Pons (tissue), 1 donor: ENCODE measurements around the gene DNAJC15.

Source experiments
- DNase-seq: peaks from one replicate; pipeline ENCODE4 v3.0.0-alpha.2; 2016; ENCODE audit warnings: low spot score

Gene DNAJC15

GRCh38 chr13:43085545-43085944 lies 62.2 kb downstream of the DNAJC15 start:
- peak; percentile 56 for DNase-seq

GRCh38 chr13:43086181-43086580 lies 62.8 kb downstream of the DNAJC15 start:
- DNase-seq, result no peak

- DNase-seq, result peak; percentile 35
These were observed 64.7 kb downstream of the DNAJC15 start for GRCh38 chr13:43088093-43088511.

- no peak for DNase-seq
These were observed 66.6 kb downstream of the DNAJC15 start for GRCh38 chr13:43089912-43090498.

GRCh38 chr13:43094901-43095300 lies 71.5 kb downstream of the DNAJC15 start:
- DNase-seq, result no peak

GRCh38 chr13:43095771-43096719 lies 72.7 kb downstream of the DNAJC15 start:
- no peak for DNase-seq

GRCh38 chr13:43100667-43101066 lies 77.3 kb downstream of the DNAJC15 start:
- DNase-seq, result no peak

- no peak for DNase-seq
These were observed 78.9 kb downstream of the DNAJC15 start for GRCh38 chr13:43102304-43102703.

- DNase-seq, result no peak
These were observed 84.4 kb downstream of the DNAJC15 start for GRCh38 chr13:43107780-43108179.

- peak; percentile 27 for DNase-seq
These were observed 86.7 kb downstream of the DNAJC15 start for GRCh38 chr13:43110036-43110435.

GRCh38 chr13:43110658-43111057 lies 87.3 kb downstream of the DNAJC15 start:
- no peak for DNase-seq

- no peak for DNase-seq
These were observed 88.4 kb downstream of the DNAJC15 start for GRCh38 chr13:43111559-43112400.

GRCh38 chr13:43113603-43114002 lies 90.2 kb downstream of the DNAJC15 start:
- DNase-seq, result no peak

- no peak for DNase-seq
These were observed 91.1 kb downstream of the DNAJC15 start for GRCh38 chr13:43114504-43114903.

- no peak for DNase-seq
These were observed 91.8 kb downstream of the DNAJC15 start for GRCh38 chr13:43115141-43115540.

- DNase-seq, result no peak
These were observed 92.9 kb downstream of the DNAJC15 start for GRCh38 chr13:43116242-43116641.

GRCh38 chr13:43118521-43118920 lies 95.1 kb downstream of the DNAJC15 start:
- no peak for DNase-seq

- DNase-seq, result no peak
These were observed 95.8 kb downstream of the DNAJC15 start for GRCh38 chr13:43119206-43119605.

- DNase-seq, result no peak
These were observed 99.4 kb downstream of the DNAJC15 start for GRCh38 chr13:43122791-43123190.

GRCh38 chr13:43123856-43124255 lies 100.5 kb downstream of the DNAJC15 start:
- no peak for DNase-seq

- no peak for DNase-seq
These were observed 101.1 kb downstream of the DNAJC15 start for GRCh38 chr13:43124490-43124889.

GRCh38 chr13:43126420-43126819 lies 103.0 kb downstream of the DNAJC15 start:
- no peak for DNase-seq
